T-cell (primary cell): Measurements from ENCODE around the gene KMT2D. TPM values are rescaled to one million over a fixed set of nuclear protein-coding genes. Genes with fewer than 3 reads are reported as not detected.

Experiments used
- ATAC-seq, 4 experiments: fragments of 200-7000 bp in 3 of 4; fragments of 150-1000 bp in 1 of 4; cut with Tn5 transposase; replicated peaks in 1 of 4; 1 replicate in 3 of 4; 2 replicates in 1 of 4; pipeline ENCODE4 v1.10.0; 2021; ENCODE audit warnings: moderate library complexity in 3 of 4, mild to moderate bottlenecking in 2 of 4, moderate number of reproducible peaks in 1 of 4
- CTCF ChIA-PET, 2 donors: fragments of 300-600 bp; sonication (Branson Sonifier 250); formaldehyde crosslinking; loops; one replicate each; lab custom pipeline; 2022; ENCODE audit warnings: antibody characterized with exemption in 2 of 2; lab: Charles Lee
- POLR2A ChIA-PET, 2 donors: fragments of 300-600 bp; sonication (Branson Sonifier 250); formaldehyde crosslinking; loops; one replicate each; lab custom pipeline; 2022; ENCODE audit warnings: antibody characterized with exemption in 2 of 2; lab: Charles Lee
- DNase-seq, 35 experiments: peaks; one replicate each; pipeline versions ENCODE4 v3.0.0 to v3.0.0-alpha.2; 2013 to 2023
- H3K27ac ChIP-seq: one replicate; pipeline ENCODE4 v1.5.1; 2013; ENCODE audit warnings: low read length
- H3K27me3 ChIP-seq, 2 experiments: replicated peaks in 1 of 2; 1 replicate in 1 of 2; 2 replicates in 1 of 2; pipeline versions ENCODE4 v1.6.1 to v1.7.0; 2013; ENCODE audit warnings: low read length in 1 of 2, mixed read lengths in 1 of 2; ENCODE audit not compliant: control insufficient read depth in 2 of 2, insufficient read depth in 2 of 2; ENCODE audit errors: extremely low read depth in 1 of 2
- H3K36me3 ChIP-seq, 2 donors: 1 replicate in 1 of 2; 2 replicates in 1 of 2; pipeline versions ENCODE4 v1.6.1 to v1.7.0; 2013; ENCODE audit warnings: low read length in 1 of 2; ENCODE audit not compliant: control insufficient read depth in 2 of 2, insufficient read depth in 1 of 2; ENCODE audit errors: extremely low read depth in 1 of 2
- H3K4me1 ChIP-seq, 2 experiments: 1 replicate in 1 of 2; 2 replicates in 1 of 2; pipeline versions ENCODE4 v1.6.1 to v1.7.0; 2013; ENCODE audit warnings: low read length in 2 of 2, mixed read lengths in 1 of 2; ENCODE audit not compliant: insufficient read depth in 2 of 2, control insufficient read depth in 1 of 2; ENCODE audit errors: extremely low read depth in 1 of 2
- H3K4me3 ChIP-seq, 2 donors: 1 replicate in 1 of 2; 2 replicates in 1 of 2; pipeline versions ENCODE4 v1.5.1 to v1.7.0; 2013; ENCODE audit warnings: mild to moderate bottlenecking in 2 of 2, low read length in 1 of 2, moderate library complexity in 1 of 2; ENCODE audit not compliant: control insufficient read depth in 1 of 2; ENCODE audit errors: extremely low read depth in 1 of 2
- H3K9me3 ChIP-seq: 2 replicates; pipeline ENCODE4 v1.7.0; 2013
- H3K27ac Mint-ChIP-seq, 2 donors: one replicate each; pipeline ENCODE4 v1.8.0; 2020 to 2021; ENCODE audit warnings: mild to moderate bottlenecking in 2 of 2, mixed read lengths in 2 of 2
- H3K27me3 Mint-ChIP-seq, 2 donors: one replicate each; pipeline ENCODE4 v1.8.0; 2021 to 2022; ENCODE audit warnings: mixed read lengths in 2 of 2
- H3K36me3 Mint-ChIP-seq: one replicate; pipeline ENCODE4 v1.8.0; 2021; ENCODE audit warnings: mixed read lengths
- H3K4me1 Mint-ChIP-seq, 3 donors: one replicate each; pipeline ENCODE4 v1.8.0; 2020 to 2022; ENCODE audit warnings: mixed read lengths in 3 of 3, mild to moderate bottlenecking in 1 of 3
- H3K4me3 Mint-ChIP-seq, 3 donors: one replicate each; pipeline ENCODE4 v1.8.0; 2020 to 2022; ENCODE audit warnings: mild to moderate bottlenecking in 3 of 3, mixed read lengths in 3 of 3, moderate library complexity in 3 of 3
- H3K9me3 Mint-ChIP-seq, 3 donors: one replicate each; pipeline ENCODE4 v1.8.0; 2020 to 2022; ENCODE audit warnings: mixed read lengths in 3 of 3
- WGBS: methylation state at CpG from one replicate; pipeline ENCODE4 v1.1.5; 2013; ENCODE audit warnings: missing lambda C conversion rate; ENCODE audit not compliant: insufficient coverage; 5-methylcytosine and 5-hydroxymethylcytosine counted together
- total RNA-seq, 35 experiments: library from RNA in 6 of 35; stranded (reverse) in 6 of 35; fragments of 120-200 nt in 1 of 35; gene quantifications; one replicate each; pipeline versions ENCODE4 v1.2.1 to v1.2.4 and lab custom pipeline; 2013 to 2026

The KMT2D gene
- total RNA-seq, 5 donors from 2014 or later (not counting 1 experiment from before 2014, with no cell fraction given): 135 to 161 (median 152) TPM

DNA sequence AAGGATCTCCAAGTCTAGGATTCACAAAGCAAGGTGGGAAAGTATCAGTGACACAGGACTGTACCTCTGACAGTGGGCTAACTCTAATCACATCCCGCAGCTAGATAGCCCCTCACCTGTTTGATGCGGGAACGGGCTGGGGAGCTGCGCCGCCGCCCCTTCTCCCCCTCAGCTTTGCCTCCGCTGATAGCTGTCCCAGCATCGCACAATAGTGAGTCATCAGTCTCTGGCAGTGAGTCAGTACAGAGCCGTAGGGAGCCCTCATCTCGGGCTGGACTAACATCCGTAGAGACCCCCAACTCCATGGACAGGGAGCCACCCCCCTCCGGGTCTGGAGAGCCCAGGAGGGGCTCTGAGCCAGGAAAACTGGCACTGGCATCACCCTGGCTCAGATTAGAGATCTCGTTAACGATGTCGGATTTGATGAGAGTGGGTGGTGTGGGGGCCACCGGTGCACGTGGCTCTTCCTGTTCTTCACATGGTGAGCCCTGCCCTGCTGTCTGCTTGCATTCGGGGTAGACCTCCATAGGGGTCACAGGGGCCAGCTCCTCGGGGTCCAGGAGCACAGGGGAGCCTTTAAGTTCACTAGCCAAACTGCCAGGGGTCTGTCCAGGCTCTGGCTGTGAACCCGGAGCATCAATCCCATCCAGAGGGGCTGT, 10.9 kb downstream of the KMT2D start:
- Mint-ChIP-seq H3K27me3 (no peaks in the 10 kb centered on the region), H3K4me3 (no peak overlapping the region), H3K36me3 (peaks cover 69% of the 10 kb centered on the region), H3K9me3 (no peaks in the 10 kb centered on the region), H3K27ac (no peak overlapping the region), H3K4me1 (peaks cover 4 to 19% (median 17%) of the 10 kb centered on the region in 3 donors)
- WGBS: 94% methylated on average over 20 of the region's 20 CpGs
- no peak for DNase-seq
- Histone ChIP-seq H3K9me3 (no peaks in the 10 kb centered on the region), H3K4me3 (no peak overlapping the region), H3K36me3 (peaks cover 48 to 98% of the 10 kb centered on the region in 2 donors), H3K27ac (no peak overlapping the region), H3K4me1 (peaks cover 0 to 10% of the 10 kb centered on the region in 2 experiments), H3K27me3 (no peaks in the 10 kb centered on the region)
- no peak for ATAC-seq
- CTCF ChIA-PET: no interaction called here
- POLR2A ChIA-PET: no interaction called here

DNA sequence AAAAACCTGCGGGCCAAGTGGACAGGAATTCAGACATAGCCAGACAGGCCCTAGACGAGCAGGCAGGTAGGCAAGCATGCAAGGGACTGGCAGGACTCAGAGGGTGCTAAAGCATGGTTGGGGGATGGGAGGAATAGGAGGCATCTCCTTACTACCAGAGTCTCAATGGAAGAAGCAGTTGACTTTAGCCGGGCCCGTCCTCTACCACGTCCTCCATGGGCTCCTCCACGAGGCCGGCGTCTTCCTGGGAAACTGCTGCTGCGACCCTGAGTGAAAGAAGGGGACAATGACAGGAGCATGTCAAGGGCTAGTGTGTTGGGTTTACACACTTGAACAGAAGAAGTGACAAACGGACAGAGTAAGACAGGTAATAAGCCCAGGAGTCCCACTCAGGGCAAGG, 11.6 kb downstream of the KMT2D start:
- ATAC-seq: no peak
- H3K9me3 ChIP-seq: no peaks in the 10 kb centered on the region
- H3K27me3 ChIP-seq: no peaks in the 10 kb centered on the region
- peaks cover 70% of the 10 kb centered on the region for H3K36me3 Mint-ChIP-seq
- H3K4me3 ChIP-seq: no peak overlapping the region
- peaks cover 0 to 11% of the 10 kb centered on the region in 2 experiments for H3K4me1 ChIP-seq
- H3K4me1 Mint-ChIP-seq: peaks cover 2 to 20% (median 19%) of the 10 kb centered on the region in 3 donors
- H3K36me3 ChIP-seq: peaks cover 43 to 98% of the 10 kb centered on the region in 2 donors
- DNase-seq: no peak
- POLR2A ChIA-PET: no interaction called here
- H3K4me3 Mint-ChIP-seq: no peak overlapping the region
- no peak overlapping the region for H3K27ac ChIP-seq
- 100% methylated on average over 10 of the region's 10 CpGs for WGBS
- no peaks in the 10 kb centered on the region for H3K9me3 Mint-ChIP-seq
- no peaks in the 10 kb centered on the region for H3K27me3 Mint-ChIP-seq
- CTCF ChIA-PET: interaction anchor here (0.6 to 1.4 kb wide), 2 partner anchors 12 to 30 kb away, joined by 3 to 4 read pairs; no protein-coding TSS in a partner anchor
- no peak overlapping the region for H3K27ac Mint-ChIP-seq

DNA sequence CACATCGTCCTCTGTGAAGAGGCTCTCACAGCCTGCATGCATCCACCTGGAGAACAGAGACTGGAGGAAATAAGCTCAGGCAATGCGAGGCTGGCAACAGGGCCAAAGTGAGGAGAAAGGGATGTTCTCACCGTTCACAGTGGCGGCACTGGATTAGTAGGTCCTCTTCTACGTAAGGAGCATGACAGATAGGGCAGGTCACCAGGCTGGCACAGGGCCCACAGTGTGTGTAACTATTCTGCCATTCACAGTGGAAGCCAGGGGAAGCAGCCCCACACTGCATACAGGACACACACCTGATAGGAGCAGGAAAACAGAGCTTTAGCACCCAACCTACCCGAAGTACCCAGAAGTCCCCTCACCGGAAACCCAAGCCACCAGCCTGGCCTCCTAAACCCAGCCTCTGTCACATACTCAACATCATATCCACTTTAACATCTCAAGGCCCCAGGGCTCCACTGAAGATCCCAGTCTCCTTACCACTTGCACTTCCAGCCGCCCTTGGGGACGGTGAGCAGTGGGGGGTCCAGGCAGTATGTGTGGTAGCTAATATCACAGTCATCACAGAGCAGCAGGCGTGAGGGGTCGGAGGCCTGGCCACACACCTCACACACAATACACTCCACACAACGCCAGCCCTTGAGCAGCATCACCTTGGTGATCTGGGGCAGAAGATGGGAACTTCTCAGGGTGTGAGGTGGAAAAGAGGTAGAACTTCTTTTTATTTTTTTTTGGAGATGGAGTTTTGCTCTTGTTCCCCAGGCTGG, 14.3 kb downstream of the KMT2D start:
- H3K4me1 Mint-ChIP-seq: peaks cover 4 to 20% (median 8%) of the 10 kb centered on the region in 3 donors
- H3K27me3 ChIP-seq: no peaks in the 10 kb centered on the region
- no peaks in the 10 kb centered on the region for H3K9me3 ChIP-seq
- no peaks in the 10 kb centered on the region for H3K27me3 Mint-ChIP-seq
- ATAC-seq: no peak
- WGBS: 100% methylated on average over 6 of the region's 12 CpGs
- DNase-seq: no peak
- CTCF ChIA-PET: interaction anchor here (0.6 kb wide), 3 partner anchors 68 to 189 kb away, joined by 3 to 6 read pairs (median 4); no protein-coding TSS in a partner anchor
- no peaks in the 10 kb centered on the region for H3K9me3 Mint-ChIP-seq
- peak overlapping the region in 1 of 2 donors; percentile 11 for H3K27ac Mint-ChIP-seq
- H3K27ac ChIP-seq: no peak overlapping the region
- no peak overlapping the region for H3K4me3 ChIP-seq
- POLR2A ChIA-PET: interaction anchor here in 1 of 2 donors (0.6 kb wide), 2 partner anchors 50 to 67 kb away, joined by 7 to 8 read pairs; no protein-coding TSS in a partner anchor
- H3K4me3 Mint-ChIP-seq: no peak overlapping the region
- peaks cover 62% of the 10 kb centered on the region for H3K36me3 Mint-ChIP-seq
- peaks cover 0 to 13% of the 10 kb centered on the region in 2 experiments for H3K4me1 ChIP-seq
- peaks cover 36 to 98% of the 10 kb centered on the region in 2 donors for H3K36me3 ChIP-seq

DNA sequence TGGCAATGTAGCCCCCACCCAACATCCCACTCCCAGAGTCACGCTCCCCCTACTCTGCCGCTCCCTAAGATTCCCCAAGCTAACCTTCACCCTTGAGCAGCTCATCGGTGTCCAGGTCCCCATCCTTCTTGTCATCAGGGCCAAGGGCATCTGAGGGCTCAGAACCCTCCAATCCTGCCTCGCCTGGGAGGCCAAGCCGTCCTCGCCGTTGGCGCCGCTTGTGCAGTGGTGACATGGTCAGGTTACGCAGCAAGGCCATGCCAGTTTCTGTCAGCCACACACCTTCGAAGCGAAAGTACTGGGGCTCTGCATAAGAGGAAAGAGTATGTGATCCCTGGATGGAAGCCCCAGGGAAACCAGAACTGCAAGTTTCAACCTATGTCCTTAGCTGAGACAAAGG, 15.9 kb downstream of the KMT2D start:
- CTCF ChIA-PET: interaction anchor here (0.6 to 2.9 kb wide), 3 partner anchors 48 to 207 kb away, joined by 3 to 16 read pairs (median 9); no protein-coding TSS in a partner anchor
- Histone ChIP-seq H3K9me3 (no peaks in the 10 kb centered on the region), H3K27ac (no peak overlapping the region), H3K4me3 (no peak overlapping the region), H3K4me1 (peaks cover 0 to 9% of the 10 kb centered on the region in 2 experiments), H3K36me3 (peaks cover 39 to 98% of the 10 kb centered on the region in 2 donors), H3K27me3 (no peaks in the 10 kb centered on the region)
- H3K27me3 Mint-ChIP-seq: no peaks in the 10 kb centered on the region
- H3K4me3 Mint-ChIP-seq: no peak overlapping the region
- H3K4me1 Mint-ChIP-seq: peaks cover 4 to 13% (median 8%) of the 10 kb centered on the region in 3 donors
- POLR2A ChIA-PET: no interaction called here
- ATAC-seq (no peak), DNase-seq (no peak)
- no peak overlapping the region for H3K27ac Mint-ChIP-seq
- H3K9me3 Mint-ChIP-seq: no peaks in the 10 kb centered on the region
- 97% methylated on average over 12 of the region's 12 CpGs for WGBS
- H3K36me3 Mint-ChIP-seq: peaks cover 61% of the 10 kb centered on the region

DNA sequence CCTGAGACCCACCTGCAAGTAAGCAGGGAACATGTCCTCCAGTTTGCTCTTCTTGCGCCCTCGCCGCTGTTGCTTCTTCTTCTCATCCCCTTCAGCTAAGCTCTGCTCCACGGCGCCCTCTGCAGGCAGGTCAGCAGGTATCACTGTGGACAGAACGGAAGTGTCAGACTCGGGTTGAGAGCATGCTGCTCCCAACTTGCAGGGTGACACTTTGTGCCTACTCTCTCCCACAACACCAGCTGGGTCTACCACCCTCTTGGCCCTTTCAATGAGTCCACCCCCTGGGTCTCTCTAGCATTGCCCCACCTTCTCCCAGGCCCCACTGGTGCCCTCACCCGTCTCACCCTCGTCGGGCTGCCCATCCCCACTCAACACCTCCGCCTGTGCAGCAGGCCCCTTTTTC, 16.7 kb downstream of the KMT2D start:
- CTCF ChIA-PET: interaction anchor here (0.6 to 2.9 kb wide), 12 partner anchors 8 to 836 kb away, joined by 3 to 16 read pairs (median 4); a partner anchor contains a TSS
- Histone ChIP-seq H3K27ac (peak overlapping the region; percentile 7), H3K9me3 (no peaks in the 10 kb centered on the region), H3K27me3 (no peaks in the 10 kb centered on the region), H3K36me3 (peaks cover 42 to 98% of the 10 kb centered on the region in 2 donors), H3K4me1 (peaks cover 0 to 9% of the 10 kb centered on the region in 2 experiments), H3K4me3 (no peak overlapping the region)
- peaks cover 4 to 13% (median 8%) of the 10 kb centered on the region in 3 donors for H3K4me1 Mint-ChIP-seq
- peak; percentile 58 to 89 (median 77) for DNase-seq
- peak overlapping the region; percentile 36 to 45 for H3K27ac Mint-ChIP-seq
- H3K4me3 Mint-ChIP-seq: no peak overlapping the region
- POLR2A ChIA-PET: no interaction called here
- ATAC-seq: peak; percentile 77 to 89 (median 84)
- WGBS: 28% methylated on average over 7 of the region's 11 CpGs
- H3K9me3 Mint-ChIP-seq: no peaks in the 10 kb centered on the region
- peaks cover 60% of the 10 kb centered on the region for H3K36me3 Mint-ChIP-seq
- H3K27me3 Mint-ChIP-seq: no peaks in the 10 kb centered on the region

DNA sequence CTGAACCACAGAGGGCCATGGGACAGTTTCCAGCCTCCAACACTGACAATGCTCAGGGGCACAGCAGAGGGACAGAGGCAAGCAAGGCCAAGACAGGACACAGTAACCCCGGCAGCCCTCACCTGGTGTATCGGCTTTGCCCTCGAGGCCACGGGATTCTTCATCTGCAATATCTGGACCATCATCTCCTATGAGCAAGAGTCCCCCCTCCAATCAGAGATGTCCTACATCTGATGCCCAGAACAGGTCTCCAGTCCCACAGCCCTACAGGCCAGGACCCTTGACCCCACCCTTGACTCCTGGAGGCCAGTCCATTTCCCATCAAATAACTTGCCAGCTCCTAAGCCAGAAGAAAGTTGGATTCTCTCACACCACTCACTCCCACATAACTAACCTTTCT, 17.4 kb downstream of the KMT2D start:
- H3K36me3 Mint-ChIP-seq: peaks cover 56% of the 10 kb centered on the region
- WGBS: 92% methylated on average over 4 of the region's 4 CpGs

More for the DNA sequence above, 17.4 kb downstream of the KMT2D start:
- no peak for DNase-seq
- H3K27ac Mint-ChIP-seq: peak overlapping the region in 1 of 2 donors; percentile 28
- Histone ChIP-seq H3K27ac (peak overlapping the region; percentile 7), H3K36me3 (peaks cover 42 to 98% of the 10 kb centered on the region in 2 donors), H3K4me3 (no peak overlapping the region), H3K27me3 (no peaks in the 10 kb centered on the region), H3K9me3 (no peaks in the 10 kb centered on the region), H3K4me1 (peaks cover 0 to 9% of the 10 kb centered on the region in 2 experiments)
- no peak overlapping the region for H3K4me3 Mint-ChIP-seq
- ChIA-PET CTCF (interaction anchor here (0.6 to 2.9 kb wide), 12 partner anchors 8 to 835 kb away, joined by 3 to 16 read pairs (median 4); a partner anchor contains a TSS), POLR2A (interaction anchor here in 1 of 2 donors (0.5 kb wide), 1 partner anchor 1057 kb away, joined by 5 read pairs; no protein-coding TSS in a partner anchor)
- peaks cover 4 to 13% (median 8%) of the 10 kb centered on the region in 3 donors for H3K4me1 Mint-ChIP-seq
- H3K9me3 Mint-ChIP-seq: no peaks in the 10 kb centered on the region
- no peak for ATAC-seq
- H3K27me3 Mint-ChIP-seq: no peaks in the 10 kb centered on the region
